ENCODE data around the gene ADAM23.
"Not testable (repeated sequence)": the region's sequence is repeated elsewhere in the genome, so short reads cannot be mapped to it uniquely, and the experiment has no call there.

The ADAM23 gene, protein sequence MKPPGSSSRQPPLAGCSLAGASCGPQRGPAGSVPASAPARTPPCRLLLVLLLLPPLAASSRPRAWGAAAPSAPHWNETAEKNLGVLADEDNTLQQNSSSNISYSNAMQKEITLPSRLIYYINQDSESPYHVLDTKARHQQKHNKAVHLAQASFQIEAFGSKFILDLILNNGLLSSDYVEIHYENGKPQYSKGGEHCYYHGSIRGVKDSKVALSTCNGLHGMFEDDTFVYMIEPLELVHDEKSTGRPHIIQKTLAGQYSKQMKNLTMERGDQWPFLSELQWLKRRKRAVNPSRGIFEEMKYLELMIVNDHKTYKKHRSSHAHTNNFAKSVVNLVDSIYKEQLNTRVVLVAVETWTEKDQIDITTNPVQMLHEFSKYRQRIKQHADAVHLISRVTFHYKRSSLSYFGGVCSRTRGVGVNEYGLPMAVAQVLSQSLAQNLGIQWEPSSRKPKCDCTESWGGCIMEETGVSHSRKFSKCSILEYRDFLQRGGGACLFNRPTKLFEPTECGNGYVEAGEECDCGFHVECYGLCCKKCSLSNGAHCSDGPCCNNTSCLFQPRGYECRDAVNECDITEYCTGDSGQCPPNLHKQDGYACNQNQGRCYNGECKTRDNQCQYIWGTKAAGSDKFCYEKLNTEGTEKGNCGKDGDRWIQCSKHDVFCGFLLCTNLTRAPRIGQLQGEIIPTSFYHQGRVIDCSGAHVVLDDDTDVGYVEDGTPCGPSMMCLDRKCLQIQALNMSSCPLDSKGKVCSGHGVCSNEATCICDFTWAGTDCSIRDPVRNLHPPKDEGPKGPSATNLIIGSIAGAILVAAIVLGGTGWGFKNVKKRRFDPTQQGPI

DNA sequence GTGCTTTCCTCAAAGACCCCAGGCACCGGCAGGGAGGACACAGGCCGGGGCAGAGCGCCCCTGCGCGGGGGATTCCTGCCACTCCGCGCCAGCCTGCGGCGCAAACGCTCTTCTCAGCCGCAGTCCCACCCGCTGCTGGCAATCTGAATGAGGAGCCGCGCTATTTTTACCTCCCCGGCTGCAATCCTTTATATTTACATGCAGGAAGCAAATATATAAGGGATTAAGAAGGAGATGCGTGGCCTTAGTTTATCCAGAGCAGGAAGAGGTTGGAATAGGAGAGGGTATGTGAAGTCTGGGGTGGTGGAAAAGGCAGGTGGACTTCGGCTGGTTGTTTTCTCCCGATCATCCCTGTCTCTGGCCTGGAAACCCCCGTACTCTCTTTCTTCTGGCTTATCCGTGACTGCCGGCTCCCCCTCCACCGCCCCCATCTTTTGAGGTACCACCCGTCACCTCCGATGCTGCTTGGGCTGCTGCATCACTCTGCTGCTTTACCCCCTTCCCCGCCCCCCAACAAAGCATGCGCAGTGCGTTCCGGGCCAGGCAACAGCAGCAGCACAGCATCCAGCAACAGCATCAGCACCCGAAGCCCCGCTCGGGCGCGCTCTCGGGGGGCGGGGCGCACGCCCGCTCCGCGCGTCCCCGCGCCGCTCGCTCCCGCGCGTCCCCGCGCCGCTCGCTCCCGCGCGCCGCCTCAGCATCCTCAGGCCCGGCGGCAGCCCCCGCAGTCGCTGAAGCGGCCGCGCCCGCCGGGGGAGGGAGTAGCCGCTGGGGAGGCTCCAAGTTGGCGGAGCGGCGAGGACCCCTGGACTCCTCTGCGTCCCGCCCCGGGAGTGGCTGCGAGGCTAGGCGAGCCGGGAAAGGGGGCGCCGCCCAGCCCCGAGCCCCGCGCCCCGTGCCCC, at the start of gene ADAM23:
TSS of gene ADAM23 (plus strand) at position 700 of the 902 bp plus-strand sequence. CDS start 335 bp downstream, outside the sequence.
- peak; percentile 56 for DNase-seq

DNA sequence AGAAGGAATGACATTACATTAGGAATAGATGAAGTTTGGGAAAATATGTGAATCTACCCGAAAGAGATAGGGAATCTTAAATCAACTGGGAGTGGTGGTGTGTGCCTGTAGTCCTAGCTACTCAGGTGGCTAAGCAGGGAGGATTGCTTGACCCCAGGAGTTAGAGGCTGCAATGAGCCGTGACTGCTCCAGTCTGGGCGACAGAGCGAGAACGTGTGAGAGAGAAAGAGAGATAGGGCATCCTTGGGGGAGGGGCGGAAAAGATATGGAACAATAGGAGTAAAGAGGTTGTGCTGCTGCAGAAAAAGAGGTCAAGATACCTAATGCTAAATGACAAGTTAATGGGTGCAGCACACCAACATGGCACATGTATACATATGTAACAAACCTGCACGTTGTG, 47.1 kb upstream of the ADAM23 start:
- no peak for DNase-seq

DNA sequence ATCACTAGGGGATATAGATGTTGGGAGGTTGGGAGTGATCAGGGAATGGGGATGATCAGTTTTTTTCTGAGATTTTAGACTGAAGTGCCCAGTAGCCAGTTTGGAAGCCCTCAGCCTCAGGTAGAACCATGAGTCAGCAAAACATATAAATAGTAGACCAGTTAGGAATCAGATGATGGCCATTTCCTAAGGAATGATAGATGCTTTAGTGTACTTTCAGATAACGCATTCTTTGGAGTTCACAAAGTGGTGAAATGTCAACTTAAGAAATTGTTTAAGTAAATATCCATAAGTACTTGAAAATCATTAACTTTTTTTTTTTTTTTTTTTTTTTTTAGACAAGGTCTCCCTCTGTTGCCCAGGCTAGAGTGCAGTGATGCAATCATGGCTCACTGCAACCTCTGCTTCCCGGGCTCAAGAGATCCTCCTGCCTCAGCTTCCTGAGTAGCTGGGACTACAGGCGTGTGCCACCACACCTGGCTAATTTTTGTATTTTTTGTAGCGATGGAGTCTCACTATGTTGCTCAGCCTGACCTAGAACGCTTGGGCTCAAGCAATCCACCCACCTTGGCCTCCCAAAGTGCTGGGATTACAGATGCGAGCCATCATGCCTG, 40.3 kb upstream of the ADAM23 start:
- DNase-seq: not testable (repeated sequence)

DNA sequence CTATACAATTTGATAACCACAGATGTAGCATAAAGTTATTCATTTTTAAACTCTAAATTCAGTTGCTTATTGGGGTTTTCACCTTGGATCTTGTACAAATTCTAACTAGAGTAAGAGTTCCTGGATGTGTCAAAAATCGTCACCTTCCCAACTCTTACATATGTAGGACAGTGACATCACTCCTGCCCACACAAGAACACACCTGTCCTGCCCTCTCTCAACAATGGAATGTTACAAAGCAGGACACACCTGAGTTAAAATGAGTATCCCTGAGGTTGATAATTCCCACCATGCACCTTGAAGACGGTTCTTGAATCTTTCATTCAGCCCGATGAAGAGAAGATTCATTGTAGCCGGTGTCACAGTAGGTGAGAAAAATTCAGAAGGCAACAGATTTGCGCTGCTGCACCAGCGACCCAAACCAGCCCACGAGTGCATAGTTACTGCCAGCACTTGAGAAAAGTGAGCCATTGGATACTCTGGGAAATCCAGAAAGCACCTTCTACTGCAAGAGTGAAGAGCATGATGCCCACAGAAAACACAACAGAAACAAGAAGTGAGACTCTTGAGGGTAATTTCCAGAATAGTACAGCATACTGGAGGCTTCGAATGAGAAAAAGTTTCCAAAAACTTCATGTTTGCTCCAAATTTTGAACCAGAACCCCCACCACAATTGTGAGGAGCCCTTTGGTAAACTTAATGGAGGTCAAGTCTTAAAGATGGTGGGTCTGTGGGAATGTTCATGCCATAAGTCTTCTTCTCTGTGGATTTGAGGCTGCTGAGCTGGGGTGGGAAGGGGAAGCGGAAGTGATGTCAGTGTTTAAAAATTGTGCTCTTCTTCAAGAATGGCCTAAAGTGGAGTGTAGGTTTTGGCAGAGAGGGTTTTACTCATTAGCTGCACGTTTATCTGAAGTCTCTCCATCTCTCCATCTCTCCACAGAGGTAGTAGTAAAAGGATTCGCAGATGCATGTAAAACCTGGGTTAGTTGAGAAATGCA, 34.7 kb upstream of the ADAM23 start:
- DNase-seq: no peak

DNA sequence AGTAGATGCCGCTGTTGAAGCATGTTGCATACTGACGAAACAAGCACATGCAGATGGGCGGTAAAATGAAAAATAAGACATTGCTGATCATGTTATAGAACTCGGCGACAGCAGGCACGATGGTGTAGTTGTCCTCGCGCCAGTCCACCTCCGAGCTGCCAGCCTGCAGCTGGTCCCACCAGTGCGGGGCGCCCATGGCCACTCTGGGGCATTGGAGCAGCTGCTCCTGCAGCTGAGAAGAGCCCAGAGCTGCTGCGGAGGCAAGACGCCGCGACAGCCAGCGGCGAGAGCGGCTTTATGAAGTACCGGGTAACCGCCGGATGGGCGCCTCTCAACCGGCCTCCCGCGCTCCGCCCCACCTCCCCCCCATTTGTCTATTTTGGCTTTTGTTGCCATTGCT, 32.6 kb upstream of the ADAM23 start:
- DNase-seq: no peak

DNA sequence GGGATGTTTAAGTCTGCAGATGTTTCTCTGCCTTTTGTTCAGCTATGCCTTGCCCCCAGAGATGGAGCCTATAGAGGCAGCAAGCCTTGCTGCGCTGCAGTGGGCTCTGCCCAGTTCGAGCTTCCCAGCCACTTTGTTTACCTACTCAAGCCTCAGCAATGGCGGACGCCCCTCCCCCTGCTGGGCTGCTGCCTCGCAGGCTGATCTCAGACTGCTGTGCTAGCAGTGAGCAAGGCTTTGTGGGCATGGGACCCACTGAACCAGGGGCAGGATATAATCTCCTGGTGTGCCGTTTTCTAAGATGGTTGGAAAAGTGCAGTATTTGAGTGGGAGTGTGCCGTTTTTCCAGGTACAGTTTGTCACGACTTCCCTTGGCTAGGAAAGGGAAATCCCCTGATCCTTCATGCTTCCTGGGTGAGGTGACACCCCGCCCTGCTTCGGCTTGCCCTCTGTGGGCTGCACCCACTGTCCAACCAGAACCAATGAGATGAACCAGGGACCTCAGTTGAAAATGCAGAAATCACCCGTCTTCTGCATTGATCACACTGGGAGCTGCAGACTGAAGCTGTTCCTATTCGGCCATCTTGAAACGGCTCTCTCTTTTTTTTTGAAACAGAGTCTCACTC, 27.6 kb upstream of the ADAM23 start:
- DNase-seq: no peak

DNA sequence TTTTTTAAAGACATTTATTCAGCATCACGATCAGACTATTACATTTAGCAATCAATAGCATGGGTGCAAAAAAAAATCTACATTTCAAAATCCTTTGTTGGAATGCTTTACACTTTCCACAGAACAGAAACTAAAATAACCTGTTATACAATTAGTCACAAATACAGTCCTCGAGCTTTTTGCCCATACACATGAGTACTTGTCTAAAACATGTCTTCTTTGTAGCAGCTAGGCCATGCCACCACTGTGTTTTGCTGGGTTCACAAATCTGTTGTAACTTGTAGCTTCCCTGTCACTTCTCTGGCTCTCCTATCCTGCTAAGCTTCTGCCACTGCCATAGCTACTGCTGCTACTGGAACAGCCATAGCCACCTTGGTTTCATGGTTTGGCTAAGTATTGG, 24.4 kb upstream of the ADAM23 start:
- DNase-seq: no peak

DNA sequence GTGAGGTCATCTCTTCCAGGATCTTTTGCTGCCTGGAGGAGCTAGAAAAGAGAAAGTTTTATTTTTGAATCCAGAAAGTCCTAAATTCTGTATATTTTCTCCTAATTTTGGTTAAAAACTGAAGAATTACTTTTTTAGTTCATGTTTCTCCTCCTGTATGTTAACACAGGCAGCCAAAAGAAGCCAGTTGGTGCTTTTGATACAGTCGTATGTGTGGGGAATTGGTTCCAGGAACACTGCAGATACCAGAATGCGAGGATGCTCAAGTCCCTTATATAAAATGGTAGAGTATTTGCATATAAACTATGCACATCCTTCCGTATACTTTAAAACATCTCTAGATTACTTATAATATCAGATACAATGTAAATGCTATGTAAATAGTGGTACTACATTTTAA, 22.6 kb upstream of the ADAM23 start:
- DNase-seq: no peak

DNA sequence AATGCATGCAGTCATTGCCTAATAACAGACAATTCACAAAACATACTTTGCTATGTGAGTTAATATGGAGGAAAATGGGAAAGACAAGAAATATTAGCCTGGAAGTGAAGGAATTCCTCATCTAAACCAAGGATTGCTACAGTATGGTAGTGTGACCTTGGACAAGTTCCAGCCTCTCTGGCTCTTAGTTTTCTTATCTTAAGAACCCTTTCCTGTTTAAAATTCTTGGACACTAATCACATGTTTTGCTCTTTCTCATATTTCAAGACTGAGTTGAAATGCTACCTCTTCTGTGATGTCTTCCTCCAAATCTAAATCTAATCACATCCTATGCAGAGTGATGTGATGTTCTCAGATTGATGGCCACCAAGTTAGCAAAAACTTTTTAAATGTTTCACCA, 20.8 kb upstream of the ADAM23 start:
- no peak for DNase-seq

DNA sequence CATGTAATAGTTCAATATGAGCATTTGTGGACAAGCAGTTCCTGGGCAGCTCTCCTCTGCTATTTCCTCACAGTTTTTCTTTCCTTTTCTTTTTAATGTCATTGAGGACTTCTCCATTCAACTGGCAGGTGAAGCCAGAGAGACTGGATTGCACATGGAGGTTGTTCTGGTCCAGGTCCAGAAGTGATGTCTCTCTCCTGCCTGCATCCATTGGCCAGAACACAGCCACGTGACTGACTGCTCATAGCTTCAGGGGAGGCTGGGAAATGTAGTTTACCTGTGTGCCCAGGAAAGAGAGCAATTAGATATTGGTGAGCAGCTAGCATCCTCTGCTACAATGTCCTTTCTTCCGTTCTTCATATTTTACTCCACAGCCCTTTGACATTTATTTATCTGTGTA, 20.2 kb upstream of the ADAM23 start:
- DNase-seq: no peak

DNA sequence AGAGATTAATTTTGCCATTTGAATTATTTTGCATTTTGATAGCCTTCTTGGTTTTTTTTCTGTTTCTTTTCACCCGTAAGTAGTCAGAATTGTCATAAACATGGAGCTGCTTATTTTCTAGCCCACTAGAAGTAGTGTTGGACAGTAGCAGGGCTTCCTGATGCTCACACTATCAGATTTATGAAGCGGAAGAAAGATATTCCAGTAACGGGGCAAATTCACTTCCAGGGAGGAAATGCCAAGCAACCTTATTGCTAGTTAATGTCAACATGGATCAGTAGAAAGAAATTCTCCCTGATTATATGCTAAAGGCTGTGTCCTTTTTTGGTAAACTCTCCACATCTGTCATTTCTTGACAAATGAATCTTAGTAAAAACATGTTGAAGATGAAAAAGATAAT, 19.2 kb upstream of the ADAM23 start:
- DNase-seq: no peak

DNA sequence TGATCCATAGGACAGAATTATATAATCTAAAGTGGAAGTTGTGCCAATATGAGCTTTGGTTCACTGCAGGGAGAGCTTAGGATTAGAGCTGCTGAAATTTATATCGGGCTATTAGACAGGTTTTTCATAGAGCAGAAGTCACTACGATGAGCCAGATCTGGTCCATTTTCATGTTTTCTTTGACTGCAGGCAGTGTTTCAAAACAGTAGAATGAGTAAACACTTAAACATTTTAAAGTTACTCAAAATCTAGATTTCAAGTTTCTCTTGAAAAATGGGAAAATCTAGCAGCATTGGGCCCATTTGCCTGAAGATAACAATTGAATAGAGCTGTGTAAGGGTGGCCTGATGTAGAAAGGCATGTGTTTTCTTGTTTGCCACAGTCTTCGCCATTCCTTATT, 14.5 kb upstream of the ADAM23 start:
- no peak for DNase-seq

DNA sequence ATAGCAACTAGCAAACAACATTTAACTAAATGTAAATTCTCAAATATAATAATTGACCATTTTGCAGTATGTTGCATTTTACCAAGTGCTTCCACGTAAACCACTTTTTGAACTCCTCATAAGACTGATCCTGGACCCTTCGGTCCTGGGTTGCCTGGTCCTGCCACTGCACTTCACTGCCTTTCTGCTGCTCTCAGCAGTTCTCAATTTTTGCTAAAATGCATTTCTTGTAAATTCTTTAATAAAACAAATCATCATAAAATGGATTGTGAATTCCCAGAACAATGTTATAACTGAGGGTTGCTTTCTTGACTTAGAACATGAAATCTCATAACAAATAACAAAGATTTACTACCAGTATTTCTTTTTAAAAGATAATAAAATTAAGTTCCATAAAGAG, 12.9 kb upstream of the ADAM23 start:
- no peak for DNase-seq

DNA sequence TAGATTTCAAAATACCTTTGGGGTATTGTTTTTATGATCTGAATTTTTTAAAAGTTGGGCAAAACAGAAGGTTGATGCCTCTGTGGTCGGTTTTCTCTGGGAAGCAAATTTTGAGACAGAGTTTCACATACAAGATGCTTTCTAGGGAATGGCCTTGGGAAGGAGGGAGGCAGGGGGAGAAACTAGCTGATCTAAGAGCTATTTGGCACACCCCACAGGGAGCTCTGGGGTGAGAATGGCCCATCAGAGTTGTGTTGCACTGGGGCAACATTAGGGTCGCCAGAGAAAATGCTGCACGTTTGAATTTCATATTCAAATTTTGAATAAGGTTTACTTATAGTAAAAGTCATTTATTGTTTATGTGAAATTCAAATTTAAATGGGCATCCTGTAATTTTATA, 11.9 kb upstream of the ADAM23 start:
- no peak for DNase-seq

DNA sequence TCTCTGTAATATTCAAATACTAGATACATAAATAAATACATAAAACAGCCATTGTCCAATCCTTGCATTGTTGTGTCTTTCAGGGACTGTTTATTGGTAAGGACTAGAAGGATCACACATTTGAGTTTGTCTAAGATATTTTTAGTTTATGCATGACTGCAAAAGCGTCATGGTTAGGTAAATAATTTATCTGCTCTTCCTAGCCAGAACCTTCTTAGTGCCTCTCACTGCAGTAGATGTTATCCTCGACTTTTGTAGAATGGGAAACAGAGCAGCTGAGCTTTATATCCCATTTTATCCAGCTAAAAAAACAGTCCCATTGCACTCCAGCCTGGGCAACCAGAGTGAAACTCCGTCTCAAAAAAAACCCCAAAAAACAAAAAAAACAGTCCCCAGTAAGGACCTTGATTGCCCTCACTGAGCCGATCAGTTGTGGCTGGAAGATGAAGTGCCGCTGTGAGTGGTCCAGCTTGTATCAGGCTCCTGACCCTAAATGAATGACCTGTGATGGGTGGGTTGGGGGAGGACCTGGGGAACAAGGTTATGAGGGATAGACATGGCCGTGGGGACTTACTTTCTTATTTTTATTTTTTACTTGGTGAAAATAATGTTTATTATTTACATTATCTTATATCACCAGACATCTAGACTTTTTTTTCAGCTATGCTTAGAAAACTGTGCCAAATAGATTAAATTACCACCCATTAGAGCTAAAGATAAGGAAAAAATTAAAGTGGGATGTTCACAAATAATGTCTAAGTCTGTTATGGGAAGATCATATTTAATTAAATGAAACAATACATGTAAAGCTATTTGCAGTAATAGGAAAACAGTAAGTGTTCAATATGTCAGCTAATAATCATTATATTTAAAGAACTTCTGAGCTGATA, 10.9 kb upstream of the ADAM23 start:
- DNase-seq: no peak

DNA sequence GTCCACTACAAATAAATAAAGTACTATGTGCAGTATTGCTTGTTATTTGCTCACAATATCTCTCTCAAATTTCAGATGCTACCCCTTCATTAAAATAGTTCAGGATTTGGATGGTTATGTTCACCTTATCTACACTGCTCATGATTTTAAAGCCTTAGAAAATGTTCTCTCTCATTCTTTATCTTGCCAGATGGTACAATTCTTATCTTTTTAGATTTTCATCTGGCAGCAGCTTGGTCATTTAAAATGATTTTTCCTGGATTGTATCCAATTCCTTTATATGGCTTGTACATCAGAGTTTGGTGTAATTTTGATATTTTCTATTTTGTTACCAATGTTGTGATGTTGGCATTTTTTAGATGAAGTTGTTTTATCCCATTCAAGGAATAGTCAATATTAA, 10.1 kb upstream of the ADAM23 start:
- no peak for DNase-seq

DNA sequence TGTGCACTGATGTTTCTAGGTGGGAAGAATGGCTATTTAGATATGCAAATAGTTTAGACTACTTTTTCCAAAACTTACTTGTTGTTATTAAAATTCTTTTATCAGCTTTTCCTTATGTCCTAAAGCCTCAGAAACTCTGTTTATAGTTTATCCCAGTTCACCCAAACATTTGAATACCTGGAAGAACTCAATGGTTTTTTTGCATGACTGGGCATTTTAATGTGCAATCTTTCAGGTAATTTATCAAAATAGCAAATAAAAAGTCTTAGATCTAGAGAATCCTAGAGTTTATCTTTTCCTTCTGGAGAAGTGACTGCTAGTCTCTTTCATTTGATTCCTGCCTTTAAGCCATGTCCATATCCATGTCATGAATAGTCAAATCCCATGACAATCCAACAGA, 9.6 kb upstream of the ADAM23 start:
- DNase-seq: no peak

DNA sequence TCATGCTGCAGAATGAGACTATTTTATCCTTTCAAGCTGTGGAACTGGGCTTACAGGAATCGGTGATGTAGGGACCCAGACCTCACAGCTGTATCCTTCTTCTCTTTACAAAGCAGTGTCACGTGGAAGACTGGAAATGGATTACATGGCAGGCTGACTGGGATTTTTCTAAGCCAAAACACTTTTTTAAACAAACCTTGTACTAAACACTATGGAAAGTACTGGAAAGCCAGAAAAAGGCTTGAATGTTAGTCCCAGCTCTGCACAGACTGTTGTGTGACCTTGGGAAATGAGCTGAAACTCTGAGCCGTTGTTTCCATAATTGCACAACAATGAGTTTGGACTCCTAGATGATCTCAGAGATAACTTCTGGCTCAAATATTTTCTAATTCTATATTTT, 7.6 kb upstream of the ADAM23 start:
- DNase-seq: no peak

DNA sequence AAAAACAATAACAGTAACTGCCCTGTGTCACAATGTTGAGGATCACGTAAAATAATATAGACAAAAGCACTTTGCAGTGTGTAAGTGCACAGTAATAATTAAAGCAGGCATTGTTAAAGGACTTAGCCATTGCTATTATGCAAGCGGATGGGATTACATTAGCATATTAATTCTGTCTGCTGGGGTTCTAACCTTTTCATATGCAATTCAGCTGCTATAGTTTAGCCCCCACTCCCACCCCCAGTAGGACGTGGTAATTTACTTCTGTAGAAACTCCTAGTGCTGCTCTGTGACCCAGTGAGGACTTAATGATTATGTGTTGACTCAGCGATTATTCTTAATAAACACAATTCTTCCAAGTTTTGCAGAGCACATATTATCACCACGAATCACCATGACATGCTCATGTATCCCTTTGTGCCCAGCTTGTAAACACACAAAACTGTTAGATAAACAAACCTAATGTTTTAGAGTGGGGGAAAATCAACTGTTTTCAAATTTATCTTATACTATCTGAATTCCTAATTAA, 5.1 kb upstream of the ADAM23 start:
- DNase-seq: no peak

DNA sequence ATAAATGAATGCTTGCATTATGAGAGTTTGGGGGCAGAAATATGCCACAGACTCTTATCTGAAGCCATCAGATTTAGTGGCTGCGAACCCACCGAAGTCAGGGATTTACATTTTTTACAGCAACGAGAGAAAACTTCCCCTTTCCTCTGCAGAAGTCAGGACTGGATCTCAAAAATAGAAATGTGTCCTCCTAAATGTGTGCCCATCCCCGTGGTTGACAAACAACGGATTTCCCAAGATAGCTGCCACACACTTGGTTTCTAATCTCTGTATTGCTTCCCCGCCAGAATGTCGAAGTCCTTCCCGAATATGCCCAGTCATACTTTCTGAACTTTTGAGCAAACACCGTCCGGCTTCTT, 879 bp upstream of the ADAM23 start:
- no peak for DNase-seq
